NB4 (cell line): ENCODE results near the gene RAB3IL1.

Source experiments
- DNase-seq: peaks from one replicate; pipeline ENCODE4 v3.0.0; 2010; ENCODE audit warnings: low read depth
- H3K4me3 ChIP-seq: one replicate; pipeline ENCODE4 v1.5.1; 2011; ENCODE audit warnings: mild to moderate bottlenecking, low read depth, low read length, moderate library complexity
- CTCF ChIP-seq: IDR thresholded peaks from one replicate; pipeline ENCODE4 v1.5.1; 2012; ENCODE audit warnings: low read depth, low read length
- MAX ChIP-seq: IDR thresholded peaks from 2 replicates; pipeline ENCODE4 v1.6.1; 2011; ENCODE audit warnings: low read depth, low read length
- MYC ChIP-seq: IDR thresholded peaks from 2 replicates; pipeline ENCODE4 v1.6.1; 2011; ENCODE audit warnings: low read depth, low read length
- POLR2A ChIP-seq: IDR thresholded peaks from 2 replicates; pipeline ENCODE4 v1.6.1; 2011; ENCODE audit warnings: mild to moderate bottlenecking; ENCODE audit not compliant: insufficient read length; ENCODE audit errors: extremely low read depth

Gene RAB3IL1

GRCh38 chr11:61872935-61873565, 44.3 kb downstream of the RAB3IL1 start:
- H3K4me3 ChIP-seq: no peak overlapping the region
- DNase-seq: no peak
- TF ChIP-seq CTCF: no peak
- no peak for TF ChIP-seq MYC
- no peak for TF ChIP-seq POLR2A
- TF ChIP-seq MAX: no peak

- TF ChIP-seq MYC: no peak
- TF ChIP-seq POLR2A: no peak
- TF ChIP-seq CTCF: peak; percentile 90
- no peak for TF ChIP-seq MAX
- H3K4me3 ChIP-seq: no peak overlapping the region
- DNase-seq: peak; percentile 82
These were observed 46.2 kb downstream of the RAB3IL1 start for GRCh38 chr11:61871158-61871597.

GRCh38 chr11:61870541-61871031, 46.8 kb downstream of the RAB3IL1 start:
- H3K4me3 ChIP-seq: no peak overlapping the region
- DNase-seq: peak; percentile 79
- TF ChIP-seq MAX: no peak
- no peak for TF ChIP-seq CTCF
- no peak for TF ChIP-seq POLR2A

GRCh38 chr11:61869708-61870451, 47.5 kb downstream of the RAB3IL1 start:
- DNase-seq: no peak
- no peak for TF ChIP-seq CTCF

GRCh38 chr11:61869429-61869707, 48.0 kb downstream of the RAB3IL1 start:
- no peak for TF ChIP-seq POLR2A
- no peak for TF ChIP-seq MYC
- TF ChIP-seq CTCF: no peak
- TF ChIP-seq MAX: no peak
- no peak for DNase-seq
- no peak overlapping the region for H3K4me3 ChIP-seq

More at GRCh38 chr11:61869708-61870451, 47.5 kb downstream of the RAB3IL1 start:
- no peak overlapping the region for H3K4me3 ChIP-seq
